GM21360 (cell line): ENCODE data around the gene PTPRD.

Experiments used
- ATAC-seq: cut with Tn5 transposase; IDR thresholded peaks from one replicate; pipeline ENCODE4 v1.9.1; 2021; ENCODE audit warnings: mild to moderate bottlenecking, moderate library complexity; ENCODE audit not compliant: unreplicated experiment

Gene PTPRD

DNA sequence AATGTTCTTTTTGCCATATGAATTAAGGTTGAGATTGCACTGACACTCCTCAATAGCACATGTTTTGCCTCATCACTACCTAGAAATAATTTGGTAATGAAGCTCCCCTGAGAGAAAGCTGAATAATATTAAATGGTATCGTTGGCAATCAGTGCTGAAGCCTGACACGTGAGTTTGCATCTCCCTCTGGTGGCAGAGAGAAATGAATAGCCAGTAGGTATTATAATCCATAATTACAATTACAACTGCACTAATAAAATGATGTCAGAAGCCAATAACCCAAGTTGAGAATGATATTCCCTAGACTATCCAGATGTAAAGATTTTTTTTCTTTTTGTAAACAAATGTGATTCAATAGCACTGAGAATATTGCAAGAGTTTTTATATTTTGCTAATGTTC, 700.3 kb downstream of the PTPRD start:
- ATAC-seq: no peak

- ATAC-seq: no peak
These were observed 707.1 kb downstream of the PTPRD start for GRCh38 chr9:9905736-9906135.

GRCh38 chr9:9904041-9904440, 708.8 kb downstream of the PTPRD start:
- ATAC-seq: no peak

GRCh38 chr9:9901624-9902023, 711.2 kb downstream of the PTPRD start:
- no peak for ATAC-seq

- ATAC-seq: no peak
These were observed 719.0 kb downstream of the PTPRD start for GRCh38 chr9:9893837-9894236.

- ATAC-seq: no peak
These were observed 720.6 kb downstream of the PTPRD start for GRCh38 chr9:9892217-9892616.

GRCh38 chr9:9881692-9882091, 731.1 kb downstream of the PTPRD start:
- no peak for ATAC-seq

GRCh38 chr9:9874270-9874669, 738.5 kb downstream of the PTPRD start:
- no peak for ATAC-seq

DNA sequence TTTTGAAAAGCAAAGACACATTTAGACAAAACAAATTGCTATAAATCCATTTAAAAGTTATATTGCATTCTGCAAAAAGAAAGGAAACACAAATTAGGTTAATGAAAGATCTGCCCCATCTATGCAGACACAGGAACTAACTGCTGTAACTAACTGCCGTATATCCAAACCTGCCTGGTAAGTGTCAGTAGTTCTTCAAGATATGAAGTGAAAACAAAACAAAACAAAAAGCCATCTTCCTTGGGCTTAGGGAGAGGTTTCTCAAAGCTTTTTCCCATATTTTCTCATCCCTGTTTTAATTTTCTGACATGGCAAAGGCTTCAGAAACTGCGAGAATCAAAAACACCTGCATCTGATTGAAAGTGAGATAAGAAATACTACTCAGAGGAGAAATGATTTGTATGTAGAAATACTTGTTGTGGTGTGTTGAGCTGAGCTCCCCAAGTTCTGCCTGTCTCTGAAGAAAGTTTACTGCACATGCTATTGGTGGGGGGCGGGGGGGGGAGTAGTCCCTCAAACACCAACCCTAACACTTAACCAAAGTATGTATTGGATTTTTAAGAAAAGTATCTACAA, 750.5 kb downstream of the PTPRD start:
- ATAC-seq: no peak

GRCh38 chr9:9855177-9856078, 757.4 kb downstream of the PTPRD start:
- no peak for ATAC-seq

GRCh38 chr9:9847750-9848149, 765.1 kb downstream of the PTPRD start:
- ATAC-seq: no peak

GRCh38 chr9:9846557-9846956, 766.2 kb downstream of the PTPRD start:
- peak; percentile 74 for ATAC-seq

GRCh38 chr9:9820436-9820835, 792.4 kb downstream of the PTPRD start:
- no peak for ATAC-seq

GRCh38 chr9:9819886-9820285, 792.9 kb downstream of the PTPRD start:
- no peak for ATAC-seq

DNA sequence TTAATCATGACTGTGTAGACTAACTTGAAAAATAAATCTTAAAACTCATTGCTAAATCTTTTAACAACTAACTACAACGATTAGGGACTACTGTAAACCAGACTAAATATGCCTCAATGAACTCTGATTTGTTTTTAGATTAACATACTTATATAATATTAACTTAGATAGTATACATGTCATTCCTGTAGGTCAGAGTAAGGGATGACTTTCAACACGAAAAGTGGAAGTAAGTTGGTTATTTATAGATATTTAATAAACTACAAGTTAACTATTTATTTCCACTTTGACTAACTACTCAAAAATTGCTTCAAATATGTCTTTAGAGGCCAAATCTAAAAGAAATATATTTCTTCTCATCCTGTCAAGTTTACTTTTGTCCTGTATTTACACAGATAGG, 795.6 kb downstream of the PTPRD start:
- ATAC-seq: no peak

DNA sequence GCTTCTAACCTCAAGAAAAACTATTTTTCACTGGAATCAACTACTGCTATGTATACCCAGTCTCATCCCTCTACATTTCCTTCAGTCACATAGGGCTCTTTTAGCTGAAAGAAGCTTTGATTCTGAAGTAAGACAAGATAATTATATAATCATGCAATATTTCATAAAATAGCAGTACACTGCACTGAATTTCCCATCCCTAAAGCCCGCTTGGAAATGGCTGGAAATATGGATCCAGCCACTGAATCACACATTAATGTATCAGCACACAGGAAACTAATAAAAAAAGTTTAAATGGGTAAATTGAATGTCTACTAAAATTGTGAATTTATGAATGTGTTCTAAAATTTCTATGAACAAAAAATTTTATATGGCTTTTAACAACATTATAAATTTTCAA, 808.7 kb downstream of the PTPRD start:
- no peak for ATAC-seq

DNA sequence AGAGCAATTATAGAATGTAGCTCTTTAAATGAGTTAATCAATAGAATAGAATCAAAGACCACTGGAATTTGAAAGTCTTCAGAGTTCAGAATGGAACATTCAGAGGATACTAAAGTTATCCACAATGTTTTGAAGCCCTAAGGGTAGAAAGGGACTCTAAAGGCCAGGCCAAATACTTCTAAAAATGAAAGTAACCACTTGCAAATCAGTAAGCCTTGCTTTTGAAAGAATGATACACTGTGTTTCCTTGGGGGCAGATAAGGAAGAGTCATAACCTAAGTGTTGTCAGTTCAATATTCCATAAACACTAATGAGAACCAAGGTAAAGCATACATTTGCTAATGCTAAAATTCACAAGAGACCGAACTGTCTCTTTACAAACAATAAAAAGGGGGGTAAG, 813.5 kb downstream of the PTPRD start:
- no peak for ATAC-seq

DNA sequence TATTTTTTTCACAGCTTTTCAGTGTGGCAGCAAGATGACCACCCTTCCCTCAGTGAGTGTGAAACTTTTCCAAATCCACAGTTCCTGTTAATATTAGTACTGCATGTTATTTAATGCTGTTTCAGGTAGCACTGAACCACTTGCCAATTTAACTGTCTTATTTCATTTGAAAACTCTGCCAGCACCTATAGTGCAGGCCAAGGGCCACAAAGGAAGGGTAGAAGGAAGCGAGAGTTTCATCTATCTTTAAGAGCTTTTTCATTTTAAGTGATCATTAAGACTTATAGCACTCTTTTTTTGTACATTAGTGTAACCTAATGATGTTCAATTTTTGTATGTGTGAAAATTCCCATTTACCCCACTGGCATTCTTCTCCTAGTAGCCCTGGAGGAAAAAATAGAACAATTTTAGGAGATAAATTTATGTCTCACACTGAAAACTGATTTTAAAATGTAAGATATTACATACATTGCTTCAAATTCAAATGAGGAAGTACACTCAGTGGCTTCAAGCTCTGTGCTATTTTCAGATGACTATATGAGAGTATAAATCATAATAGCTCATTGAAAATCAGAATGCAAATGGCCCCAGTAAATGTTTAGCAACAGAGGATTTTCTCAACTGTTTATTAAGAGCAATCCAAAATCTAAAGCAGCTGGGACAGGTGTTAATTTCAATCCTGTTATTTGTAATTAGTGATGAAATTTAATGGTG, 820.5 kb downstream of the PTPRD start:
- ATAC-seq: no peak

DNA sequence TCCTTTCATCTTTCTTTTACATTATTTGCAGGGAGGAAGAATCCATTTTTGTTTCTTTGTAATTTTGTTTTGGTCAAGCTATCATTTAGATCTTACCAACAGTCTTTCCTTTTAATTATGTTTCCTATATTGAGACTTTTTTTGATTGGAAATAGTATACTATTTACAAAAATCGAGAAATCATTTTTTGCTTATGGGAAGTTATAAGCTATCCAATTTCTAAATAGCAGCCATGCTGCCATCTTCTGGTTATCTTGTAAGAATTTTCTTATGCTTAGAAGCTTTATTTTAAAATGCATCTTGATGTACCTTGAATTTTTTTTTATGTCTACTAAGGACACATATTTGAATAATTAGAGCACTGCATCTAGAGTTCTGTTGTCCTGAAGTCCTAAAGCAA, 821.2 kb downstream of the PTPRD start:
- no peak for ATAC-seq

DNA sequence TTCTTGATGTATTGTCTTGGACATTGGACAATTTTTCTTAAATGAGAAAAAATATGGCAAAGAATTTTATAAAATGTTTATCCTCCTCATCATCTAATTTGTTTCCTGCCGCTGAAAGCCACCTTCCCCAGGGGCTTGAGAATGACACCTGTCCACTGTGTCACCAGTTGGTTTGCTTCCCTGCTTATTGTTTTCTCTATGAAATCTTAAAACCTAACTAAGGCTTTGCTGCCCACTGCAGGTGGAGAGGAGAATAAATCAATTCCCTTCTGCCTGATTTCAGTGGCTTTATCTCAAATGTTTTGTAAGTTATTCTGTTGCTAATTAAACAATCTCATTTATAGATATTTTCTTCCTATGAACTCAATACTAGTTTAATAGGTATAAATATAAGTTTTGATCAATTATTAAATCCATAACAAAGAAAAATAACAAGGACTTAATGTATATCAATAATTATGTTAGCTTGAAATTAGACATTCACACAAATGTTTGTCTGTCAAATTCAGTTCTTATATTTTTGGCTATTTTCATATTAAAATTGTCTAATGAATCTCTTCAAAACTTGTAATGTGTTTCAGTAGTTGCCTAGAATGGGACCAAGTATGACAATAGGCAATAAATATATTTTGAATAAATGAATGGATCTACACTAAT, 822.5 kb downstream of the PTPRD start:
- ATAC-seq: peak; percentile 77

- no peak for ATAC-seq
These were observed 829.1 kb downstream of the PTPRD start for GRCh38 chr9:9783711-9784110.
